Hepatocyte (in vitro differentiated cells): ENCODE results near the gene ZNF83. TPM values are rescaled to one million over a fixed set of nuclear protein-coding genes. Genes with fewer than 3 reads are reported as not detected.
A peak's percentile ranks its signal among the peaks of the same experiment; 100 is the strongest.
"Not testable (repeated sequence)": the region's sequence is repeated elsewhere in the genome, so short reads cannot be mapped to it uniquely, and the experiment has no call there.

Experiments used
- DNase-seq: peaks from one replicate; pipeline ENCODE4 v3.0.0-alpha.2; 2016; ENCODE audit warnings: low spot score
- H2AFZ ChIP-seq: fragments of 200-600 bp; sonication (generic); 2 replicates; pipeline ENCODE4 v1.6.0; 2016; ENCODE audit warnings: antibody characterized with exemption, mild to moderate bottlenecking
- H3K27ac ChIP-seq: fragments of 200-600 bp; sonication (generic); 2 replicates; pipeline ENCODE4 v1.5.1; 2016; ENCODE audit warnings: mild to moderate bottlenecking
- H3K27me3 ChIP-seq: fragments of 200-600 bp; sonication (generic); 2 replicates; pipeline ENCODE4 v1.6.1; 2016
- H3K36me3 ChIP-seq: fragments of 200-600 bp; sonication (generic); replicated peaks from 2 replicates; pipeline ENCODE4 v1.5.1; 2016; ENCODE audit warnings: low read depth; ENCODE audit not compliant: insufficient read depth
- H3K4me1 ChIP-seq: fragments of 200-600 bp; sonication (generic); 2 replicates; pipeline ENCODE4 v1.5.1; 2016; ENCODE audit warnings: mild to moderate bottlenecking, moderate library complexity; ENCODE audit not compliant: insufficient read depth
- H3K4me2 ChIP-seq: fragments of 200-600 bp; sonication (generic); 2 replicates; pipeline ENCODE4 v1.6.0; 2016
- H3K4me3 ChIP-seq: fragments of 200-600 bp; sonication (generic); 2 replicates; pipeline ENCODE4 v1.5.1; 2016; ENCODE audit warnings: mild to moderate bottlenecking
- H3K79me2 ChIP-seq: fragments of 200-600 bp; sonication (generic); 2 replicates; pipeline ENCODE4 v1.6.0; 2017; ENCODE audit warnings: mild to moderate bottlenecking
- H3K9me2 ChIP-seq: fragments of 200-600 bp; sonication (generic); replicated peaks from 2 replicates; pipeline ENCODE4 v1.6.0; 2017; ENCODE audit warnings: mild to moderate bottlenecking; ENCODE audit not compliant: insufficient read depth
- H3K9me3 ChIP-seq: fragments of 200-600 bp; sonication (generic); 2 replicates; pipeline ENCODE4 v1.5.1; 2016; ENCODE audit warnings: low read depth, mild to moderate bottlenecking
- H4K20me1 ChIP-seq: fragments of 200-600 bp; sonication (generic); 2 replicates; pipeline ENCODE4 v1.6.0; 2016; ENCODE audit warnings: mild to moderate bottlenecking; ENCODE audit not compliant: insufficient read depth, poor library complexity, severe bottlenecking
- EZH2 ChIP-seq: fragments of 200-600 bp; sonication (generic); IDR thresholded peaks from 2 replicates; pipeline ENCODE4 v1.6.1; 2016; ENCODE audit warnings: antibody characterized with exemption, mild to moderate bottlenecking, borderline replicate concordance
- EZH2phosphoT487 ChIP-seq: fragments of 200-600 bp; sonication (generic); IDR thresholded peaks from one replicate; pipeline ENCODE4 v1.6.1; 2018; ENCODE audit warnings: antibody characterized with exemption, mild to moderate bottlenecking, low read depth, moderate library complexity; ENCODE audit not compliant: unreplicated experiment, severe bottlenecking
- WGBS: methylation state at CpG from one replicate; pipeline ENCODE4 v1.1.6; 2016; ENCODE audit warnings: low lambda C conversion rate; ENCODE audit errors: missing lambda C conversion rate; 5-methylcytosine and 5-hydroxymethylcytosine counted together
- polyA plus RNA-seq: library from polyadenylated mRNA; unstranded; fragments of >200 nt; fragmentation: Nextera tagmentation; extraction: Ambion mirVana; gene quantifications from 2 replicates; pipeline ENCODE4 v1.2.1, GENCODE V29; 2016
- total RNA-seq: library from RNA; depleted of rRNA; stranded (reverse); fragments of >200 nt; gene quantifications from 2 replicates; pipeline ENCODE4 v1.2.3, GENCODE V29; 2014
- TF ChIP-seq, protein P1 (sequence below): fragments of 200-600 bp; sonication (generic); IDR thresholded peaks from 2 replicates; pipeline ENCODE4 v1.5.1; 2016; ENCODE audit warnings: antibody characterized with exemption, mild to moderate bottlenecking; ENCODE audit not compliant: poor library complexity

The ZNF83 gene
- total and polyA plus RNA-seq, 2 experiments from 2014 or later, result 32.6 to 55.8 TPM

DNA sequence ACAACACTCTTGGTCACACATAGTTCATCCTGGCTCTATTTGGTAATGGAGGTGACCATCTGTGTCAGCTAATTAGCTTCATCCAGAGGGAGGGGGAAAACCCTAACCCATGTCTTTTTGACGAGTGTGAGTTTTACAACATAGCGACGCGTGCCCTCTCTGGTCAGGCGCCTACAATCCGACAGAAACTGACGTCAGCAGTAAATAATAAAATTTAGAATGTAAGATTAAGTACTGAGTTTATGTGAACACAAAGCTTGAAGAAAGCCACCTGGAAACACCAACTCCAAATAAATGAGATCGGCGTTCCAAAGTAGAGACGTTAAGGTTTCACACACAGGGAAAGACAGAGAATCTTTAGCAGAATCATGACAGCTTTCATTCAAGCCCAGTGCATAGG lies 1.8 kb upstream of the ZNF83 start:
- Histone ChIP-seq H2AFZ (no peak overlapping the region), H3K4me3 (no peak overlapping the region), H3K9me2 (no peaks in the 10 kb centered on the region), H3K79me2 (peaks cover 16% of the 10 kb centered on the region), H3K4me2 (no peak overlapping the region), H3K27ac (peak overlapping the region; percentile 33), H3K9me3 (no peaks in the 10 kb centered on the region), H4K20me1 (no peaks in the 10 kb centered on the region), H3K4me1 (peaks cover 5% of the 10 kb centered on the region), H3K27me3 (no peaks in the 10 kb centered on the region), H3K36me3 (no peaks in the 10 kb centered on the region)
- TF ChIP-seq, protein P1, sequence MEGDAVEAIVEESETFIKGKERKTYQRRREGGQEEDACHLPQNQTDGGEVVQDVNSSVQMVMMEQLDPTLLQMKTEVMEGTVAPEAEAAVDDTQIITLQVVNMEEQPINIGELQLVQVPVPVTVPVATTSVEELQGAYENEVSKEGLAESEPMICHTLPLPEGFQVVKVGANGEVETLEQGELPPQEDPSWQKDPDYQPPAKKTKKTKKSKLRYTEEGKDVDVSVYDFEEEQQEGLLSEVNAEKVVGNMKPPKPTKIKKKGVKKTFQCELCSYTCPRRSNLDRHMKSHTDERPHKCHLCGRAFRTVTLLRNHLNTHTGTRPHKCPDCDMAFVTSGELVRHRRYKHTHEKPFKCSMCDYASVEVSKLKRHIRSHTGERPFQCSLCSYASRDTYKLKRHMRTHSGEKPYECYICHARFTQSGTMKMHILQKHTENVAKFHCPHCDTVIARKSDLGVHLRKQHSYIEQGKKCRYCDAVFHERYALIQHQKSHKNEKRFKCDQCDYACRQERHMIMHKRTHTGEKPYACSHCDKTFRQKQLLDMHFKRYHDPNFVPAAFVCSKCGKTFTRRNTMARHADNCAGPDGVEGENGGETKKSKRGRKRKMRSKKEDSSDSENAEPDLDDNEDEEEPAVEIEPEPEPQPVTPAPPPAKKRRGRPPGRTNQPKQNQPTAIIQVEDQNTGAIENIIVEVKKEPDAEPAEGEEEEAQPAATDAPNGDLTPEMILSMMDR, result no peak
- no peak for TF ChIP-seq EZH2
- no peak for TF ChIP-seq EZH2phosphoT487
- WGBS, result 72% methylated on average over 10 of the region's 10 CpGs
- DNase-seq, result no peak

DNA sequence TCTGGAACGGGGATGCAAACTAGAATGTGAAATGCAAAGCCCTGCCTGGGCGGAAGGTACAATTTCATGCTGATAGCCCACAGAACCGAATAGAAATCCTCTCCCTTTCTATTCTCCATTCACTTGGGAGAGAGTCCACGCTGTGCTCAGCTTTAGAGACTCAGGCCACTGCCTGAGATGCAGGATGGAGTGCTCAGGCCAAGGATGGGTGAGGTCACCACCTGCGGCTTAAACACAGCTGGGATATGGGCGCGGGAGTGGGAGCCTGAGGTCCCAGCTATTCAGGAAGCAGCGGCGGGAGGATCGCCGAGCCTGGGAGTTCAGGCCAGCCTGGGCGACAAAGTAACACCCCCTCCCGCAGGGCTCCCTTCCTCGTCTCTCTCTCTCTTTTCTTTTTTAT lies 446 bp upstream of the ZNF83 start:
- Histone ChIP-seq H3K4me2 (peak overlapping the region; percentile 85), H3K79me2 (peaks cover 21% of the 10 kb centered on the region), H3K4me3 (peak overlapping the region; percentile 15), H3K36me3 (no peaks in the 10 kb centered on the region), H3K4me1 (peaks cover 5% of the 10 kb centered on the region), H4K20me1 (no peaks in the 10 kb centered on the region), H3K9me3 (no peaks in the 10 kb centered on the region), H3K9me2 (no peaks in the 10 kb centered on the region), H3K27ac (peak overlapping the region; percentile 36), H2AFZ (peak overlapping the region; percentile 10), H3K27me3 (no peaks in the 10 kb centered on the region)
- 8% methylated on average over 14 of the region's 14 CpGs for WGBS
- DNase-seq, result peak; percentile 43
- no peak for TF ChIP-seq EZH2phosphoT487
- no peak for TF ChIP-seq EZH2
- TF ChIP-seq, protein P1, result no peak

DNA sequence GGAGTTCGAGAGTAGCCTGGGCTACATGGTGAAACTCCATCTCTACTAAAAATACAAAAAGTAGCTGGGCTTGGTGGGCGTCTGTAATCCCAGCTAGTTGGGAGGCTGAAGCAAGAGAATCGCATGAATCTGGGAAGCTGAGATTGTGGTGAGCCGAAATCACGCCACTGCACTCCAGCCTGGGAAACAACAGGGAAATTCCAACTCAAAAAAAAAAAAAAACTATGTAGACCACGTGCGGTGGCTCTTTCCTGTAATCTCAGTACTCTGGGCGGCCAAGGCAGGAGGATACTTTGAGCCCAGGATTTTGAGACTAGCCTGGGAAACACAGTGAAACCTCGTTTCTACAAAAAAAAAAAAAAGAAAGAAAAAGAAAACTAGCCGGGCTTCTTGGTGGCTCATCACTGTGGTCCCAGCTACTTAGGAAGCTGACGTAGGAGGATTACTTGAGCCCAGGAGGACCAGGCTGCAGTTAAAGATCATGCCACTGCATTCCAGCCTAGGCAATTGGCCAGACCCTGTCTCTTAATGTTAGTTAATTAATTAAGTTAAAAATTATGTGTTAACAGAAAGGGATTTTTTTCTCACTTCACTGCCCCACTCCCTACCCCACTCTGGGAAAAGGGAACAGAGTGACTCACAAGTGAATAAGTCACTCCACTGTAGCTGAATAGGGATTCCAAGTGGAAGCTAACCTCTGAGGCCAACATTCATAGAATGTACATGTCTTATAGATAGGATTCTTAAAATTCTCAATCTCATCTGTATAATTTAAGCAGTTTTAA lies 2.2 kb downstream of the ZNF83 start:
- no peak for DNase-seq
- H2AFZ ChIP-seq, result no peak overlapping the region
- no peaks in the 10 kb centered on the region for H3K9me3 ChIP-seq
- no peaks in the 10 kb centered on the region for H3K36me3 ChIP-seq
- no peak overlapping the region for H3K4me3 ChIP-seq
- 87% methylated on average over 11 of the region's 11 CpGs for WGBS
- peaks cover 5% of the 10 kb centered on the region for H3K4me1 ChIP-seq
- H3K27ac ChIP-seq, result no peak overlapping the region
- H3K27me3 ChIP-seq, result no peaks in the 10 kb centered on the region
- H3K4me2 ChIP-seq, result no peak overlapping the region
- TF ChIP-seq, protein P1, result no peak
- TF ChIP-seq EZH2phosphoT487 (no peak), EZH2 (no peak)
- H3K79me2 ChIP-seq, result peaks cover 24% of the 10 kb centered on the region
- H3K9me2 ChIP-seq, result no peaks in the 10 kb centered on the region
- H4K20me1 ChIP-seq, result no peaks in the 10 kb centered on the region

DNA sequence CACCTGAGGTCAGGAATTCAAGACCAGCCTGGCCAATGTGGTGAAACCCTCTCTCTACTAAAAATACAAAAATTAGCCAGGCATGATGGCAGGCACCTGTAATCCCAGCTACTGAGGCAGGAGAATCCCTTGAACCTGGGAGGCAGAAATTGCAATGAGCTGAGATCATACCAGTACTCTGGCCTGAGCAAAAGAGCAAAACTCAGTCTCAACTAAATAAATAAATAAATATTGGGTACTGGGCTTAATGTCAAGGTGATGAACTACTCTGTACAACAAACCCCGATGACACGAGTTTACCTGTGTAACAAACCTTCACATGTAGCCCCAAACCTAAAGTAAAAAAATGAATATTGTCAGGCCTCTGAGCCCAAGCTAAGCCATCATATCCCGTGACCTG lies 10.7 kb downstream of the ZNF83 start:
- H3K4me2 ChIP-seq, H3K36me3 ChIP-seq, H4K20me1 ChIP-seq, H3K9me2 ChIP-seq, H3K9me3 ChIP-seq, H3K4me1 ChIP-seq, H3K79me2 ChIP-seq, H2AFZ ChIP-seq, H3K27me3 ChIP-seq, H3K4me3 ChIP-seq, DNase-seq: not testable (repeated sequence)
- peak overlapping the region; percentile 68 for H3K27ac ChIP-seq
- 96% methylated on average over 3 of the region's 3 CpGs for WGBS
